SK-N-SH treated with all-trans-retinoic acid at 6 μM for 48 hours (cell line): Measurements from ENCODE around the gene TMPRSS11D.

Experiments
- ATAC-seq: fragments of 200-7000 bp; cut with Tn5 transposase; 3 replicates; pipeline ENCODE4 v1.9.1; 2020; ENCODE audit warnings: mild to moderate bottlenecking, moderate library complexity
- ARNTL ChIP-seq: fragments of 450-650 bp; formaldehyde crosslinking; IDR thresholded peaks from 2 replicates; pipeline ENCODE4 v1.5.0; 2020; ENCODE audit warnings: low read depth, mild to moderate bottlenecking, moderate library complexity, borderline replicate concordance
- BACH2 ChIP-seq: fragments of 250-450 bp; sonication (Bioruptor Pico); IDR thresholded peaks from 2 replicates; pipeline ENCODE4 v1.9.0; 2021; ENCODE audit warnings: mild to moderate bottlenecking, borderline replicate concordance
- CREB5 ChIP-seq: fragments of 250-450 bp; sonication (Bioruptor Pico); IDR thresholded peaks from 2 replicates; pipeline ENCODE4 v1.5.1; 2020; ENCODE audit warnings: low read depth, mild to moderate bottlenecking, moderate library complexity
- CSDC2 ChIP-seq: fragments of 250-450 bp; sonication (Bioruptor Pico); IDR thresholded peaks from 2 replicates; pipeline ENCODE4 v1.5.0; 2020; ENCODE audit warnings: mild to moderate bottlenecking, moderate library complexity
- CSRNP3 ChIP-seq: fragments of 250-450 bp; sonication (Bioruptor Pico); IDR thresholded peaks from 2 replicates; pipeline ENCODE4 v1.5.1; 2021; ENCODE audit warnings: mild to moderate bottlenecking, moderate library complexity
- ESRRG ChIP-seq: fragments of 250-450 bp; sonication (Bioruptor Pico); IDR thresholded peaks from 2 replicates; pipeline ENCODE4 v1.6.1; 2021; ENCODE audit warnings: mild to moderate bottlenecking
- GLIS3 ChIP-seq: fragments of 250-450 bp; sonication (Bioruptor Pico); IDR thresholded peaks from 2 replicates; pipeline ENCODE4 v1.5.0; 2020; ENCODE audit warnings: mild to moderate bottlenecking, moderate library complexity
- ISL1 ChIP-seq: fragments of 250-450 bp; sonication (Bioruptor Pico); IDR thresholded peaks from 2 replicates; pipeline ENCODE4 v2.1.2; 2022; ENCODE audit warnings: mild to moderate bottlenecking, moderate library complexity
- OSR1 ChIP-seq: fragments of 250-450 bp; sonication (Bioruptor Pico); IDR thresholded peaks from 2 replicates; pipeline ENCODE4 v1.8.0; 2022; ENCODE audit warnings: moderate library complexity, mild to moderate bottlenecking, inconsistent platforms
- PPARA ChIP-seq: fragments of 250-450 bp; sonication (Bioruptor Pico); IDR thresholded peaks from 2 replicates; pipeline ENCODE4 v1.5.0; 2020; ENCODE audit warnings: mild to moderate bottlenecking, borderline replicate concordance
- RARB ChIP-seq: fragments of 250-450 bp; sonication (Bioruptor Pico); IDR thresholded peaks from 2 replicates; pipeline ENCODE4 v1.8.0; 2021; ENCODE audit warnings: mild to moderate bottlenecking, moderate library complexity
- SNAI2 ChIP-seq: fragments of 250-450 bp; sonication (Bioruptor Pico); IDR thresholded peaks from 2 replicates; pipeline ENCODE4 v1.5.0; 2020; ENCODE audit warnings: mild to moderate bottlenecking, moderate library complexity
- TCF4 ChIP-seq: fragments of 250-450 bp; sonication (Bioruptor Pico); IDR thresholded peaks from 2 replicates; pipeline ENCODE4 v1.8.0; 2021; ENCODE audit warnings: mild to moderate bottlenecking, moderate library complexity, borderline replicate concordance
- TOX ChIP-seq: fragments of 250-450 bp; sonication (Bioruptor Pico); IDR thresholded peaks from 2 replicates; pipeline ENCODE4 v1.8.0; 2021; ENCODE audit warnings: mild to moderate bottlenecking, moderate library complexity, borderline replicate concordance
- ZC3H10 ChIP-seq: fragments of 250-450 bp; sonication (Bioruptor Pico); IDR thresholded peaks from 2 replicates; pipeline ENCODE4 v1.5.1; 2021; ENCODE audit warnings: mild to moderate bottlenecking, moderate library complexity
- ZFP3 ChIP-seq: fragments of 250-450 bp; sonication (Bioruptor Pico); IDR thresholded peaks from 2 replicates; pipeline ENCODE4 v1.5.0; 2020; ENCODE audit warnings: mild to moderate bottlenecking, moderate library complexity
- ZFP30 ChIP-seq: fragments of 450-650 bp; formaldehyde crosslinking; IDR thresholded peaks from 2 replicates; pipeline ENCODE4 v1.5.0; 2022; ENCODE audit warnings: mild to moderate bottlenecking, moderate library complexity
- ZNF565 ChIP-seq: fragments of 450-650 bp; formaldehyde crosslinking; conservative IDR thresholded peaks from 2 replicates; pipeline ENCODE4 v1.5.0; 2020; ENCODE audit warnings: low read depth, mild to moderate bottlenecking, moderate library complexity
- ZNF70 ChIP-seq: fragments of 450-650 bp; formaldehyde crosslinking; IDR thresholded peaks from 2 replicates; pipeline ENCODE4 v1.5.0; 2020; ENCODE audit warnings: mild to moderate bottlenecking, moderate library complexity
- ZNF8 ChIP-seq: fragments of 450-650 bp; formaldehyde crosslinking; IDR thresholded peaks from 2 replicates; pipeline ENCODE4 v1.5.0; 2020; ENCODE audit warnings: mild to moderate bottlenecking, moderate library complexity
- TF ChIP-seq, protein P1 (sequence below): fragments of 250-450 bp; sonication (Bioruptor Pico); IDR thresholded peaks from 2 replicates; pipeline ENCODE4 v1.8.0; 2021; ENCODE audit warnings: low read depth, mild to moderate bottlenecking, moderate library complexity, borderline replicate concordance
- TF ChIP-seq, protein P2 (sequence below): fragments of 250-450 bp; sonication (Bioruptor Pico); IDR thresholded peaks from 2 replicates; pipeline ENCODE4 v1.8.0; 2020; ENCODE audit warnings: mild to moderate bottlenecking, moderate library complexity, borderline replicate concordance
- TF ChIP-seq, protein P3 (sequence below): fragments of 250-450 bp; sonication (Bioruptor Pico); IDR thresholded peaks from 2 replicates; pipeline ENCODE4 v1.5.0; 2020; ENCODE audit warnings: mild to moderate bottlenecking, moderate library complexity

TMPRSS11D gene

DNA sequence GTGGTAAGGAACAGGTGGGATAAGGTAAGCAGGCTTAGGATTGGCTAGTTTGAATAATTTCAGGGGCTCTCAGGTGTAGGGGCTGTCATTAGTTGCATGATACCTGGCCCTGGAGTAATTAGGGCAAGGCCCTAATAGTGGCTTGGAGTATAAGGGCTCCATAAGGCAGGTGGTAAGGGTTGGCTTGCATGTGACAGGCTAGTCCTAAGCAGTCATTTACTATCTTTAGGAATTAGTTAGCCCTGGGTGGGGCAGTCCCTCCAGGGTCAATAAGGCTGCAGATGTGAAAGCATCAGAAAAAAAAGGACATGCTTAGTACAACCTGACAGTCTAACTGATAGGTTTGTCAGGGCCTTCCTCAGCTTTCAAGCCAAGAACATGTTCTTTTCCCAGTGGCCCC lies 7.8 kb upstream of the TMPRSS11D start (continued):
- TF ChIP-seq ARNTL: no peak
- no peak for TF ChIP-seq TCF4 (CRISPR knock-in tag)
- TF ChIP-seq ZFP30 (CRISPR knock-in tag): no peak

DNA sequence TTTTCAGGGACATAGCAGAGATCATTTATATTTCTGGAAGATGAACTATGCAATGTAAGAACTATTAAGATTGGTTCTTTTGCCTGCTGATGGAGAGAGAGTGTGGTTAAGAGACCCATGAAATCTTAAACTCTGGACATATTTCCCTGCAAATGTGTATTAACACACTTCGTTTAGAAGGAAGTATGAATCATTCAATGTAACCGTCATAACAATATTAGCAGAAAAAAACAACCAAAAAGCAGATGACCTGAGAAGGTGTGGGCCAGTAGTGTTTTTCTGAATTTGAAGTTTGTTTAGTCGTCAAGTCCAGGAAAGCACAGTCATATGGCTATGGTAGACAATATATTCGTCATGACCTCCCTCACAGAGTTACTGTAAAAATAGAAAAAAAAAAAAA lies 2.5 kb upstream of the TMPRSS11D start:
- ATAC-seq: peak; percentile 77
- TF ChIP-seq OSR1 (CRISPR knock-in tag) (no peak), ISL1 (CRISPR knock-in tag) (no peak), RARB (CRISPR knock-in tag) (no peak), PPARA (CRISPR knock-in tag) (no peak), ZFP30 (CRISPR knock-in tag) (no peak), ZC3H10 (CRISPR knock-in tag) (no peak)

DNA sequence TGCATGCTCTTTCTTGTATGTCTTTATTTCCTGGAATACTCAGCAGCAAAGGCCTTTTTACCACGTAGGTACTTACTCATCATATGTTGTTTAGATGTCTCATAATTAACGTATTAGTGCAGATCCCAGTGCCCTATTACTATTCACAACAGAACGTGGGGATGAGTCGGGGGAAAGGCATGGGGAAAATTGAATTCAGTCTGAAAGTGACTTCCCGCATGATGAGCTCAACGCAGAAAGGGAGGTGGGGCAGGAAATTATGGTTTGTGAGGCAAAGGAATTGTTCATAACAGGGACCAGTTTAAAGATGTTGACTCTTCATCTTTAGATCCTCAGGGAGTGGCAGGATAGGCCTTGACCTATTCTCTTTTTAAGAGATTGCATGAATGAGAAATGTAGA lies 2.0 kb upstream of the TMPRSS11D start:
- no peak for TF ChIP-seq ARNTL
- no peak for TF ChIP-seq TOX
- TF ChIP-seq SNAI2 (CRISPR knock-in tag): no peak
- no peak for TF ChIP-seq GLIS3 (CRISPR knock-in tag)
- no peak for TF ChIP-seq ZNF70 (CRISPR knock-in tag)
- TF ChIP-seq ZNF8 (CRISPR knock-in tag): no peak
- TF ChIP-seq CREB5 (CRISPR knock-in tag): peak; percentile 75
- TF ChIP-seq OSR1 (CRISPR knock-in tag): no peak
- TF ChIP-seq, protein P1, sequence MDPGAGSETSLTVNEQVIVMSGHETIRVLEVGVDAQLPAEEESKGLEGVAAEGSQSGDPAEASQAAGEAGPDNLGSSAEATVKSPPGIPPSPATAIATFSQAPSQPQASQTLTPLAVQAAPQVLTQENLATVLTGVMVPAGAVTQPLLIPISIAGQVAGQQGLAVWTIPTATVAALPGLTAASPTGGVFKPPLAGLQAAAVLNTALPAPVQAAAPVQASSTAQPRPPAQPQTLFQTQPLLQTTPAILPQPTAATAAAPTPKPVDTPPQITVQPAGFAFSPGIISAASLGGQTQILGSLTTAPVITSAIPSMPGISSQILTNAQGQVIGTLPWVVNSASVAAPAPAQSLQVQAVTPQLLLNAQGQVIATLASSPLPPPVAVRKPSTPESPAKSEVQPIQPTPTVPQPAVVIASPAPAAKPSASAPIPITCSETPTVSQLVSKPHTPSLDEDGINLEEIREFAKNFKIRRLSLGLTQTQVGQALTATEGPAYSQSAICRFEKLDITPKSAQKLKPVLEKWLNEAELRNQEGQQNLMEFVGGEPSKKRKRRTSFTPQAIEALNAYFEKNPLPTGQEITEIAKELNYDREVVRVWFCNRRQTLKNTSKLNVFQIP (CRISPR knock-in tag): no peak
- TF ChIP-seq RARB (CRISPR knock-in tag): no peak
- no peak for TF ChIP-seq ZNF565 (CRISPR knock-in tag)
- TF ChIP-seq, protein P2, sequence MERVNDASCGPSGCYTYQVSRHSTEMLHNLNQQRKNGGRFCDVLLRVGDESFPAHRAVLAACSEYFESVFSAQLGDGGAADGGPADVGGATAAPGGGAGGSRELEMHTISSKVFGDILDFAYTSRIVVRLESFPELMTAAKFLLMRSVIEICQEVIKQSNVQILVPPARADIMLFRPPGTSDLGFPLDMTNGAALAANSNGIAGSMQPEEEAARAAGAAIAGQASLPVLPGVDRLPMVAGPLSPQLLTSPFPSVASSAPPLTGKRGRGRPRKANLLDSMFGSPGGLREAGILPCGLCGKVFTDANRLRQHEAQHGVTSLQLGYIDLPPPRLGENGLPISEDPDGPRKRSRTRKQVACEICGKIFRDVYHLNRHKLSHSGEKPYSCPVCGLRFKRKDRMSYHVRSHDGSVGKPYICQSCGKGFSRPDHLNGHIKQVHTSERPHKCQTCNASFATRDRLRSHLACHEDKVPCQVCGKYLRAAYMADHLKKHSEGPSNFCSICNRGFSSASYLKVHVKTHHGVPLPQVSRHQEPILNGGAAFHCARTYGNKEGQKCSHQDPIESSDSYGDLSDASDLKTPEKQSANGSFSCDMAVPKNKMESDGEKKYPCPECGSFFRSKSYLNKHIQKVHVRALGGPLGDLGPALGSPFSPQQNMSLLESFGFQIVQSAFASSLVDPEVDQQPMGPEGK: 0 out of 2 replicates have a peak, but pooled peaks have one; percentile 38
- TF ChIP-seq, protein P3, sequence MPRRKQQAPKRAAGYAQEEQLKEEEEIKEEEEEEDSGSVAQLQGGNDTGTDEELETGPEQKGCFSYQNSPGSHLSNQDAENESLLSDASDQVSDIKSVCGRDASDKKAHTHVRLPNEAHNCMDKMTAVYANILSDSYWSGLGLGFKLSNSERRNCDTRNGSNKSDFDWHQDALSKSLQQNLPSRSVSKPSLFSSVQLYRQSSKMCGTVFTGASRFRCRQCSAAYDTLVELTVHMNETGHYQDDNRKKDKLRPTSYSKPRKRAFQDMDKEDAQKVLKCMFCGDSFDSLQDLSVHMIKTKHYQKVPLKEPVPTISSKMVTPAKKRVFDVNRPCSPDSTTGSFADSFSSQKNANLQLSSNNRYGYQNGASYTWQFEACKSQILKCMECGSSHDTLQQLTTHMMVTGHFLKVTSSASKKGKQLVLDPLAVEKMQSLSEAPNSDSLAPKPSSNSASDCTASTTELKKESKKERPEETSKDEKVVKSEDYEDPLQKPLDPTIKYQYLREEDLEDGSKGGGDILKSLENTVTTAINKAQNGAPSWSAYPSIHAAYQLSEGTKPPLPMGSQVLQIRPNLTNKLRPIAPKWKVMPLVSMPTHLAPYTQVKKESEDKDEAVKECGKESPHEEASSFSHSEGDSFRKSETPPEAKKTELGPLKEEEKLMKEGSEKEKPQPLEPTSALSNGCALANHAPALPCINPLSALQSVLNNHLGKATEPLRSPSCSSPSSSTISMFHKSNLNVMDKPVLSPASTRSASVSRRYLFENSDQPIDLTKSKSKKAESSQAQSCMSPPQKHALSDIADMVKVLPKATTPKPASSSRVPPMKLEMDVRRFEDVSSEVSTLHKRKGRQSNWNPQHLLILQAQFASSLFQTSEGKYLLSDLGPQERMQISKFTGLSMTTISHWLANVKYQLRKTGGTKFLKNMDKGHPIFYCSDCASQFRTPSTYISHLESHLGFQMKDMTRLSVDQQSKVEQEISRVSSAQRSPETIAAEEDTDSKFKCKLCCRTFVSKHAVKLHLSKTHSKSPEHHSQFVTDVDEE (CRISPR knock-in tag): no peak
- TF ChIP-seq ZFP3 (CRISPR knock-in tag): no peak
- TF ChIP-seq CSRNP3 (CRISPR knock-in tag): no peak
- TF ChIP-seq ISL1 (CRISPR knock-in tag): peak; percentile 77
- TF ChIP-seq CSDC2 (CRISPR knock-in tag): no peak
- TF ChIP-seq, all 23 proteins: peak for 3
- peak; percentile 94 for ATAC-seq

DNA sequence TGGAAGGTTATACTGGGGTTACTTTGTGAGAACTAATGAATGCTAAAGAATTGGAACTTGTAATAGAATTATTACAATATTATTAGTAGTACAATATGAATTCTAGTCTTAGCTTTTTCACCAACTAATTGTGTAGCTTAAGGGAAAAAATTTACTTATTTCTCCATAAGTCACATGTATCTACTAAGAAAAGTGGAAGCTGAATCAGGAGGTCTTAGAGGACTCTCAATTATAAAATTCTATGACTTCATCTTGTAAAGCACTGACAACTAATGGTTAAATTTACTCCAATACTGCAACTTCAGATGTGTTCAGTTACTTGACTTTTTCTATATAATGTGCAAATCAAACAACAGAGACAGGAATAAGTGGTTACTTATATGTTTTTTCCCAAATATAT lies 899 bp upstream of the TMPRSS11D start:
- no peak for ATAC-seq
- TF ChIP-seq ESRRG (no peak), OSR1 (CRISPR knock-in tag) (no peak), ZNF565 (CRISPR knock-in tag) (no peak), ISL1 (CRISPR knock-in tag) (no peak), GLIS3 (CRISPR knock-in tag) (no peak), RARB (CRISPR knock-in tag) (no peak), BACH2 (CRISPR knock-in tag) (no peak)
- TF ChIP-seq, all 23 proteins: peak for 0
